Body of pancreas (tissue), 4 donors: ENCODE measurements around the gene SMPD2. TPM values are rescaled to one million over a fixed set of nuclear protein-coding genes. Genes with fewer than 3 reads are reported as not detected.

ENCODE experiments used
- ATAC-seq: fragments of 150-250 bp; one replicate; pipeline ENCODE4 v1.9.1; 2016
- DNase-seq, 4 donors: peaks; one replicate each; pipeline ENCODE4 v3.0.0-alpha.2; 2019
- H3K27ac ChIP-seq, 4 donors: fragments of 200-600 bp; sonication (generic); 1 replicate in 3 of 4; 2 replicates in 1 of 4; pipeline versions ENCODE4 v1.5.1 to v1.6.1; 2016 to 2019; ENCODE audit warnings: mild to moderate bottlenecking in 1 of 4, mixed read lengths in 1 of 4, moderate library complexity in 1 of 4
- H3K27me3 ChIP-seq, 2 donors: fragments of 200-600 bp; sonication (generic); one replicate each; pipeline ENCODE4 v1.6.0; 2016; ENCODE audit warnings: mild to moderate bottlenecking in 1 of 2
- H3K36me3 ChIP-seq, 2 donors: fragments of 200-600 bp; sonication (generic); replicated peaks in 1 of 2; 2 replicates each; pipeline ENCODE4 v1.5.1; 2016; ENCODE audit warnings: low read depth in 2 of 2; ENCODE audit not compliant: insufficient read depth in 1 of 2
- H3K4me1 ChIP-seq: fragments of 200-600 bp; sonication (generic); one replicate; pipeline ENCODE4 v1.6.0; 2016
- H3K4me3 ChIP-seq, 2 donors: fragments of 200-600 bp; sonication (generic); 1 replicate in 1 of 2; 2 replicates in 1 of 2; pipeline ENCODE4 v1.5.1; 2016 to 2019
- H3K9me3 ChIP-seq, 3 donors: fragments of 200-600 bp; sonication (generic); 1 replicate in 2 of 3; 2 replicates in 1 of 3; pipeline ENCODE4 v1.5.1; 2016
- CTCF ChIP-seq, 7 experiments: fragments of 450-650 bp in 4 of 7; fragments of 200-600 bp in 3 of 7; sonication (generic) in 3 of 7; IDR thresholded peaks; one replicate each; pipeline ENCODE4 v1.5.1; 2016 to 2019; ENCODE audit warnings: antibody characterized with exemption in 7 of 7
- POLR2A ChIP-seq, 3 donors: fragments of 450-650 bp; IDR thresholded peaks; one replicate each; pipeline ENCODE4 v1.6.1; 2016; ENCODE audit warnings: antibody characterized with exemption in 3 of 3, mild to moderate bottlenecking in 2 of 3
- WGBS, 2 donors: methylation state at CpG; one replicate each; pipeline ENCODE4 v1.1.5; 2017; 5-methylcytosine and 5-hydroxymethylcytosine counted together
- intact Hi-C: fragments of 100-400 bp; cut with DNase I; formaldehyde crosslinking; loops from one replicate; pipeline ENCODE4 v1.15.1; 2023
- total RNA-seq, 2 donors: library from RNA; depleted of rRNA; stranded (reverse); fragments of >200 nt; gene quantifications; one replicate each; pipeline ENCODE4 v1.1.0, GENCODE V29; 2016

The SMPD2 gene
- total RNA-seq, 2 donors from 2014 or later: 8.0 to 13.8 TPM

DNA sequence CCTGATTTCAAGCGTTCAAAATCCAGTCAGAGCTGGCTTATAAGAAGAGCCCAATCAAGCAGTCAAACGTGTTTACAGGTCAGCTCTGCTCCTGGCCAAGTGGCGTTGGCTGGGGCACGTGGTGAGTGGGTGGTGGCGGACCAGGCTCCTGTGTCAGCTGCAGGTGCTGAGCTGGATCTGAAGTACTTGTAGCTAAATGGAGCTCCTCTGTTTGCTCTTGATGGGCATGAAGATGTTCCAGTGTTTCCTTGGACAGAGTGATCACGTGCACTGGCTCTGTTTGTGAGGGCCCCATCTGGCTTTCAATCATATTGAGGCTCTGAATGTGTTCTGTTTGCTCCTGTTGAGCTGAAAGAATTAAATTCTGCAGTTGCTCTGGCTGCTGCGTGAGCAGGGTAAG, 25.2 kb downstream of the SMPD2 start:
- DNase-seq (peak; percentile 45 to 77 (median 64)), ATAC-seq (peak; percentile 77)
- Histone ChIP-seq H3K4me3 (no peak overlapping the region), H3K27me3 (no peaks in the 10 kb centered on the region), H3K27ac (peak overlapping the region in 3 of 4 donors; percentile 30 to 42 (median 38)), H3K9me3 (no peaks in the 10 kb centered on the region), H3K36me3 (peaks cover 0 to 2% of the 10 kb centered on the region in 2 donors), H3K4me1 (peaks cover 11% of the 10 kb centered on the region)
- 47 to 49% methylated on average over 7 of the region's 7 CpGs for WGBS, 2 donors
- intact Hi-C loops: no loop called here
- TF ChIP-seq CTCF (IDR thresholded peaks at IDR 0.05): no peak
- TF ChIP-seq POLR2A (IDR thresholded peaks at IDR 0.05): no peak

GRCh38 chr6:109466212-109466923, 25.8 kb downstream of the SMPD2 start:
- ATAC-seq (peak; percentile 17), DNase-seq (no peak)
- no peaks in the 10 kb centered on the region for H3K9me3 ChIP-seq
- H3K36me3 ChIP-seq: peaks cover 0 to 2% of the 10 kb centered on the region in 2 donors
- WGBS, 2 donors: 58 to 59% methylated on average over 7 of the region's 7 CpGs
- intact Hi-C loops: no loop called here
- no peak for TF ChIP-seq POLR2A (IDR thresholded peaks at IDR 0.05)
- no peak for TF ChIP-seq CTCF (IDR thresholded peaks at IDR 0.05)
- H3K27ac ChIP-seq: peak overlapping the region in 3 of 4 donors; percentile 30 to 42 (median 38)
- H3K4me1 ChIP-seq: peaks cover 11% of the 10 kb centered on the region
- H3K27me3 ChIP-seq: no peaks in the 10 kb centered on the region
- no peak overlapping the region for H3K4me3 ChIP-seq

- no peak overlapping the region for H3K4me3 ChIP-seq
- no peaks in the 10 kb centered on the region for H3K27me3 ChIP-seq
- ATAC-seq (no peak), DNase-seq (no peak)
- no peak overlapping the region for H3K27ac ChIP-seq
- intact Hi-C loops: no loop called here
- no peaks in the 10 kb centered on the region for H3K9me3 ChIP-seq
- 94 to 95% methylated on average over 6 of the region's 6 CpGs for WGBS, 2 donors
- peaks cover 0 to 8% of the 10 kb centered on the region in 2 donors for H3K36me3 ChIP-seq
- TF ChIP-seq CTCF (IDR thresholded peaks at IDR 0.05) (no peak), POLR2A (IDR thresholded peaks at IDR 0.05) (no peak)
- H3K4me1 ChIP-seq: peaks cover 11% of the 10 kb centered on the region
These were observed 27.2 kb downstream of the SMPD2 start for GRCh38 chr6:109467696-109468095.

- no peak for DNase-seq
- intact Hi-C loops: no loop called here
- no peaks in the 10 kb centered on the region for H3K9me3 ChIP-seq
- TF ChIP-seq CTCF (IDR thresholded peaks at IDR 0.05): no peak
- no peak for TF ChIP-seq POLR2A (IDR thresholded peaks at IDR 0.05)
- ATAC-seq: no peak
- H3K27me3 ChIP-seq: no peaks in the 10 kb centered on the region
- H3K4me1 ChIP-seq: peaks cover 11% of the 10 kb centered on the region
- WGBS, 2 donors: 87 to 91% methylated on average over 5 of the region's 5 CpGs
- peaks cover 0 to 8% of the 10 kb centered on the region in 2 donors for H3K36me3 ChIP-seq
- H3K4me3 ChIP-seq: no peak overlapping the region
- H3K27ac ChIP-seq: no peak overlapping the region
These were observed 29.2 kb downstream of the SMPD2 start for GRCh38 chr6:109469591-109470189.
